Endothelial cell of umbilical vein (primary cell): Measurements from ENCODE around the gene KANSL1. TPM values are rescaled to one million over a fixed set of nuclear protein-coding genes. Genes with fewer than 3 reads are reported as not detected.
A peak's percentile ranks its signal among the peaks of the same experiment; 100 is the strongest.
"Not testable (repeated sequence)": the region's sequence is repeated elsewhere in the genome, so short reads cannot be mapped to it uniquely, and the experiment has no call there.

Experiments used
- BruUV-seq: library from RNA; stranded (reverse); fragments of 400-500 nt; replicated peaks from 2 replicates; lab custom pipeline; 2021; lab: Mats Ljungman, UMichigan
- CTCF ChIA-PET: fragments of 300-600, 350-600 bp; sonication (Branson Sonifier 250); formaldehyde crosslinking; loops from one replicate; lab custom pipeline; 2021; ENCODE audit warnings: antibody characterized with exemption, inconsistent platforms; lab: Charles Lee
- POLR2A ChIA-PET: fragments of 300-600, 350-600 bp; sonication (Branson Sonifier 250); formaldehyde crosslinking; loops from one replicate; lab custom pipeline; 2021; ENCODE audit warnings: antibody characterized with exemption, inconsistent platforms; lab: Charles Lee
- DNase-seq: peaks from one replicate; pipeline ENCODE4 v3.0.0-alpha.2; 2011; ENCODE audit warnings: low read depth, low spot score
- FAIRE-seq: peaks from 2 replicates; lab custom pipeline; 2011; peaks lifted over from hg19 to GRCh38; lab: Jason Lieb, UNC
- H2AFZ ChIP-seq: 2 replicates; pipeline ENCODE4 v1.6.0; 2012; ENCODE audit warnings: low read depth, low read length, control low read depth, inconsistent platforms
- H3K27ac ChIP-seq: 2 replicates; pipeline ENCODE4 v1.5.1; 2011; ENCODE audit warnings: low read depth, mild to moderate bottlenecking, control low read depth, low read length, moderate library complexity; ENCODE audit not compliant: insufficient read depth
- H3K27me3 ChIP-seq, 2 experiments: 2 replicates each; pipeline versions ENCODE4 v1.6.0 to v1.6.1; 2011; ENCODE audit warnings: low read length in 2 of 2, mixed read lengths in 1 of 2; ENCODE audit not compliant: control insufficient read depth in 2 of 2, insufficient read depth in 2 of 2
- H3K36me3 ChIP-seq, 2 experiments: 2 replicates in 1 of 2; 3 replicates in 1 of 2; pipeline ENCODE4 v1.5.1; 2011; ENCODE audit warnings: low read length in 2 of 2, mild to moderate bottlenecking in 1 of 2, moderate library complexity in 1 of 2; ENCODE audit not compliant: control insufficient read depth in 2 of 2, insufficient read depth in 2 of 2; ENCODE audit errors: extremely low read depth in 1 of 2
- H3K4me1 ChIP-seq: 3 replicates; pipeline ENCODE4 v1.5.1; 2011; ENCODE audit warnings: mild to moderate bottlenecking, low read length; ENCODE audit not compliant: control insufficient read depth, insufficient read depth; ENCODE audit errors: extremely low read depth
- H3K4me2 ChIP-seq: 2 replicates; pipeline ENCODE4 v1.6.1; 2011; ENCODE audit warnings: low read length, control low read depth, mixed read lengths; ENCODE audit not compliant: insufficient read depth
- H3K4me3 ChIP-seq, 3 experiments: fragments of 200-600 bp in 1 of 3; sonication (generic), shearing (Covaris generic) in 1 of 3; replicated peaks in 1 of 3; 2 replicates each; pipeline ENCODE4 v1.5.1; 2011 to 2016; ENCODE audit warnings: control low read depth in 3 of 3, low read length in 3 of 3, mild to moderate bottlenecking in 2 of 3, inconsistent platforms in 1 of 3, low read depth in 1 of 3, moderate library complexity in 1 of 3; ENCODE audit not compliant: insufficient read depth in 1 of 3
- H3K79me2 ChIP-seq: 2 replicates; pipeline ENCODE4 v1.6.0; 2012; ENCODE audit warnings: low read length, inconsistent platforms; ENCODE audit not compliant: control insufficient read depth, insufficient read depth
- H3K9ac ChIP-seq: replicated peaks from 2 replicates; pipeline ENCODE3; 2011; ENCODE audit warnings: low read length, control low read depth; ENCODE audit not compliant: insufficient read depth; ENCODE audit errors: extremely low read depth
- H3K9me1 ChIP-seq: replicated peaks from 3 replicates; pipeline ENCODE4 v1.6.0; 2011; ENCODE audit warnings: mild to moderate bottlenecking, low read length; ENCODE audit not compliant: control insufficient read depth, insufficient read depth; ENCODE audit errors: extremely low read depth
- H3K9me3 ChIP-seq: replicated peaks from 2 replicates; pipeline ENCODE4 v1.5.1; 2012; ENCODE audit warnings: low read length, inconsistent platforms; ENCODE audit not compliant: control insufficient read depth, insufficient read depth
- H4K20me1 ChIP-seq: replicated peaks from 2 replicates; pipeline ENCODE3; 2011; ENCODE audit warnings: mild to moderate bottlenecking, low read length; ENCODE audit not compliant: control insufficient read depth, insufficient read depth; ENCODE audit errors: extremely low read depth
- CTCF ChIP-seq, 2 donors: IDR thresholded peaks; 1 replicate in 1 of 2; 2 replicates in 1 of 2; pipeline ENCODE4 v1.5.1; 2011; ENCODE audit warnings: low read length in 2 of 2, mild to moderate bottlenecking in 2 of 2, moderate library complexity in 2 of 2, control low read depth in 1 of 2, inconsistent platforms in 1 of 2, low read depth in 1 of 2; ENCODE audit not compliant: insufficient read depth in 1 of 2; ENCODE audit errors: extremely low read depth in 1 of 2
- EZH2 ChIP-seq: IDR thresholded peaks from 2 replicates; pipeline ENCODE4 v1.6.1; 2012; ENCODE audit warnings: borderline replicate concordance, low read depth, mild to moderate bottlenecking, moderate library complexity, low read length, inconsistent platforms; ENCODE audit not compliant: severe bottlenecking
- MYC ChIP-seq: IDR thresholded peaks from one replicate; pipeline ENCODE4 v1.6.1; 2011; ENCODE audit warnings: mild to moderate bottlenecking, low read depth, low read length
- dilution Hi-C: fragments of 300-500 bp; cut with MboI; formaldehyde crosslinking; loops from one replicate; pipeline ENCODE4 v1.15.0; 2019; ENCODE audit warnings: low sequenced_read_pairs; ENCODE audit not compliant: extremely low pct_ligation_motif_present
- intact Hi-C: fragments of 100-400 bp; cut with micrococcal nuclease; formaldehyde crosslinking; loops from one replicate; pipeline ENCODE4 v1.10.0; 2022
- polyA plus RNA-seq, 4 experiments: library from polyadenylated mRNA; depleted of rRNA in 3 of 4; stranded (reverse) in 3 of 4; unstranded in 1 of 4; fragments of >200 nt; gene quantifications; 2 replicates each; pipeline versions ENCODE4 v1.2.1 to v1.2.3, GENCODE V29; 2011 to 2012; ENCODE audit warnings: missing spikeins in 1 of 4
- total RNA-seq: library from RNA; stranded (reverse); gene quantifications from 2 replicates; pipeline ENCODE4 v1.2.3, GENCODE V29; 2021
- TF ChIP-seq, protein P1 (sequence below): IDR thresholded peaks from 2 replicates; pipeline ENCODE4 v1.6.1; 2011; ENCODE audit not compliant: insufficient read depth, insufficient read length

KANSL1 gene
- total and polyA plus RNA-seq, 2 donors (not counting 3 experiments of a cell fraction or from before 2014, with no cell fraction given), result 29.1 to 74.0 TPM

DNA sequence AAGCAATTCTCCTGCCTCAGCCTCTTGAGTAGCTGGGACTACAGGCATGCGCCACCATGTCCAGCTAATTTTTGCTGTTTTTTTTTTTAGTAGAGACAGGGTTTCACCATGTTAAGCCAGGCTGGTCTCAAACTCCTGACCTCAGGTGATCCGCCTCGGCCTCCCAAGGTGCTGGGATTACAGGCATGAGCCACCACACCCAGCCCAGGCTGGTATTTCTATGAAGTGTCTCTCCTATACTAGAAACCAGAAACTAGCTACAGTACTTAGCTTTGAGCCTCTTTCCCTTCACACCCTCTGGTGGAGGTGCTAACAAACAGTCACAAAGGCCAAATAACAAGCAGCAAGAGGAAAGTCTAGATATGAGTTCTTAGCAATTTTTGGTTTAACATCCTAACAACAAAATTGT, 6.4 kb downstream of the KANSL1 start:
- H3K4me3 ChIP-seq, H2AFZ ChIP-seq, dilution Hi-C loops, H3K9ac ChIP-seq, H3K4me2 ChIP-seq, H3K9me3 ChIP-seq, H3K27ac ChIP-seq, BruUV-seq, H3K36me3 ChIP-seq, H3K9me1 ChIP-seq, H3K27me3 ChIP-seq: not testable (repeated sequence)
- peak; percentile 8 for FAIRE-seq
- peaks cover 100% of the 10 kb centered on the region for H3K79me2 ChIP-seq
- peaks cover 22% of the 10 kb centered on the region for H3K4me1 ChIP-seq
- peaks cover 45% of the 10 kb centered on the region for H4K20me1 ChIP-seq
- peak; percentile 21 to 53 for TF ChIP-seq CTCF (IDR thresholded peaks at IDR 0.05; ENCODE audit: extremely low read depth in 1 of 2, insufficient read depth in 1 of 2, low read depth in 1 of 2, low read length in 2 of 2)
- peak; percentile 57 for DNase-seq
- CTCF ChIA-PET, result interaction anchor here (0.6 to 3.8 kb wide), 16 partner anchors 8 to 142 kb away, joined by 3 to 52 read pairs (median 5); no protein-coding TSS in a partner anchor
- intact Hi-C loops, result loop anchor here (1.0 kb wide), 1 partner anchor 143 kb away; no protein-coding TSS in a partner anchor
- POLR2A ChIA-PET, result interaction anchor here (0.6 kb wide), 1 partner anchor 142 kb away, joined by 3 read pairs; no protein-coding TSS in a partner anchor

DNA sequence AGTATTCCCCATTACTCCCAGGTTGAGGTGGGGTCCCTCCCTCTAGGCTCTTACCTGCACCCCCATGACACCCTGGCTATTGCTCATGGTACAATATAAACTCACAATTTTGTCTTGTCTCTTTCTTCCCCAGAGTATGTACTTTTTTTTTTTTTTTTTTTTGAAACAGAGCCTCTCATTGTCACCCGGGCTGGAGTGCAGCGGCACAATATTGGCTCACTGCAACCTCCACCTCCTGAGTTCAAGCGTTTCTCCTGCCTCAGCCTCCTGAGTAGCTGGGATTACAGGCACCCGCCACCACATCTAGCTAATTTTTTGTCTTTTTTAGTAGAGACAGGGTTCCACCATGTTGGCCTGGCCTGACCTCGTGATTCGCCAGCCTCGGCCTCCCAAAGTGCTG, 8.5 kb downstream of the KANSL1 start:
- Histone ChIP-seq H3K27ac (no peak overlapping the region), H3K9me1 (no peaks in the 10 kb centered on the region), H4K20me1 (peaks cover 45% of the 10 kb centered on the region), H3K9ac (no peak overlapping the region), H3K4me1 (peaks cover 6% of the 10 kb centered on the region), H3K4me2 (no peak overlapping the region), H3K4me3 (no peak overlapping the region), H3K36me3 (no peaks in the 10 kb centered on the region), H2AFZ (no peak overlapping the region), H3K79me2 (peaks cover 100% of the 10 kb centered on the region), H3K27me3 (no peaks in the 10 kb centered on the region), H3K9me3 (no peaks in the 10 kb centered on the region)
- TF ChIP-seq CTCF (IDR thresholded peaks at IDR 0.05; ENCODE audit: extremely low read depth in 1 of 2, insufficient read depth in 1 of 2, low read depth in 1 of 2, low read length in 2 of 2) (no peak), MYC (no peak), EZH2 (no peak)
- TF ChIP-seq, protein P1, sequence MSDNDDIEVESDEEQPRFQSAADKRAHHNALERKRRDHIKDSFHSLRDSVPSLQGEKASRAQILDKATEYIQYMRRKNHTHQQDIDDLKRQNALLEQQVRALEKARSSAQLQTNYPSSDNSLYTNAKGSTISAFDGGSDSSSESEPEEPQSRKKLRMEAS, result no peak
- DNase-seq (no peak), FAIRE-seq (no peak)
- ChIA-PET POLR2A (no interaction called here), CTCF (interaction anchor here (1.0 to 3.8 kb wide), 4 partner anchors 9 to 140 kb away, joined by 3 to 52 read pairs (median 14); partner anchors contain the start of gene KANSL1)
- dilution Hi-C loops (no loop called here), intact Hi-C loops (no loop called here)
- BruUV-seq, result no TSS peak

DNA sequence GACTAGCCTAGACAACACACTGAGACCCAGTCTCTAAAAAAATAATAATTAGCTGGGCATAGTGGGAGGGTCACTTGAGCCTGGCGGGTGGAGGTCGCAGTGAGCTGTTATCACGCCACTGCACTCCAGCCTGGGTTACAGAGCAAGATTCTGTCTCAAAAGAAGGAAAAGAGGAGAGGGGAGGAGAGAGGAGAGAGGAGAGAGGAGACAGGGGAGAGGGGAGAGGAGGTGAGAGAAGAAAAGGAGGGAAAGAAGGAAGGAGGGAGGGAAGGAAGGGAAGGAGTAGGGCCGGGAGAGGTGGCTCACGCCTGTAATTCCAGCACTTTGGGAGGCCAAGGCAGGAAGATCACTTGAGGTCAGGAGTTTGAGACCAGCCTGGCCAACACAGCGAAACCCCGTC, 9.8 kb downstream of the KANSL1 start:
- H3K79me2 ChIP-seq, result peaks cover 100% of the 10 kb centered on the region
- H2AFZ ChIP-seq, H3K4me2 ChIP-seq, FAIRE-seq, H3K27me3 ChIP-seq, BruUV-seq, dilution Hi-C loops, H3K4me1 ChIP-seq, DNase-seq, H3K9me3 ChIP-seq, H3K9ac ChIP-seq, H3K9me1 ChIP-seq, POLR2A ChIA-PET, H3K36me3 ChIP-seq, H3K27ac ChIP-seq, intact Hi-C loops, H3K4me3 ChIP-seq: not testable (repeated sequence)
- peaks cover 50% of the 10 kb centered on the region for H4K20me1 ChIP-seq
- CTCF ChIA-PET, result interaction anchor here (1.3 to 2.6 kb wide), 2 partner anchors 10 to 139 kb away, joined by 7 to 10 read pairs; partner anchors contain the start of gene KANSL1
